Endothelial cell (in vitro differentiated cells): Measurements from ENCODE around the gene VPS39. TPM values are rescaled to one million over a fixed set of nuclear protein-coding genes. Genes with fewer than 3 reads are reported as not detected.

Source experiments
- DNase-seq: peaks from one replicate; pipeline ENCODE4 v3.0.0; 2021; ENCODE audit warnings: low spot score
- H3K27ac Mint-ChIP-seq: one replicate; pipeline ENCODE4 v1.8.0; 2021; ENCODE audit warnings: mixed read lengths, inconsistent platforms; ENCODE audit not compliant: unreplicated experiment
- H3K27me3 Mint-ChIP-seq: one replicate; pipeline ENCODE4 v1.8.0; 2021; ENCODE audit warnings: mild to moderate bottlenecking, moderate library complexity, mixed read lengths, inconsistent platforms; ENCODE audit not compliant: unreplicated experiment
- H3K36me3 Mint-ChIP-seq: one replicate; pipeline ENCODE4 v1.8.0; 2021; ENCODE audit warnings: mild to moderate bottlenecking, low read depth, mixed read lengths, inconsistent platforms; ENCODE audit not compliant: unreplicated experiment
- H3K4me1 Mint-ChIP-seq: one replicate; pipeline ENCODE4 v1.8.0; 2021; ENCODE audit warnings: mild to moderate bottlenecking, mixed read lengths, inconsistent platforms; ENCODE audit not compliant: unreplicated experiment
- H3K4me3 Mint-ChIP-seq: one replicate; pipeline ENCODE4 v1.8.0; 2021; ENCODE audit warnings: mild to moderate bottlenecking, mixed read lengths, inconsistent platforms; ENCODE audit not compliant: unreplicated experiment
- H3K9me3 Mint-ChIP-seq: one replicate; pipeline ENCODE4 v1.8.0; 2021; ENCODE audit warnings: mixed read lengths, inconsistent platforms; ENCODE audit not compliant: unreplicated experiment
- total RNA-seq: library from RNA; stranded (reverse); fragmentation: NEBNext Ultra II Directional; extraction: Animal tissue kit (Norgen Biotek cat#: 25700); gene quantifications from one replicate; pipeline ENCODE4 v1.2.1, GENCODE V29; 2021; ENCODE audit not compliant: unreplicated experiment
- TF ChIP-seq, protein P1 (sequence below): fragments of 200-600 bp; sonication (generic); IDR thresholded peaks from one replicate; pipeline ENCODE4 v1.5.0; 2021; ENCODE audit warnings: antibody characterized with exemption; ENCODE audit not compliant: unreplicated experiment

The VPS39 gene
- total RNA-seq, 1 donor from 2014 or later: 66.2 TPM

DNA sequence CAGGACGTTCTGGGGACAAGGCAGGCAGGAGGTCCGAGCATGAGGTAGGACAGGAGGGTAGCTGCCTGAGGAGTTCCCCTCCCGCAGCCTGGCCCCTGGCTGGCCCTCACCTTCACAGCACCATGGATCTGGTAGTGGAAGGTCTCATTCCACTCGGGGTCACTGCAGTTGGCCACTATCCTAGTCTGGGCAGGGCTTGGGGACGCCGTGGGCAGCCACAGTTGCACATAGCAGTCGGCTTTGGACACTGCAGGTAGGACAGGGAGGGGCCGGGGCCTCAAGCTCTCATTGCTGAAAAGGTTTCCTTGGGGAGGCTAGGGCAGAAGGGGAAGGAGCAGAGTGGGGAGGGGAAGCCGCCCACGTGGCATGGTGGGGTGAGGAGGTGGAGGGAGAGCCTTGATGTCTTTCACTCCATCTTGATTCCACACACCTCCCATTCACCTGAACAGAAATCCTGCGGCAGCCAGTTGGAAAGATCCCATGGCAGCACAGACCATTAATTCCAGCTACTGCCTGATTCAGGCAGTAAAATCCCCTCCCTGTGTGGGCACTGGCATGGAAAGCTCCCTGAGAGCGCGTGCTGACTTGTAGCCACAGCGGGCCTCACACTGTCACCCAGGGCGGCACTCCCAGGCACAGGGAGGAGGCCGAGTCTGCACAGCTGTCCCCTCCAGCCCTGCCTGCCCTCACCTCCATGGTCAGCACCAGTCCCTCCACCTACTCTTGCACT, 53.7 kb downstream of the VPS39 start:
- Mint-ChIP-seq H3K4me3 (no peak overlapping the region), H3K9me3 (no peaks in the 10 kb centered on the region), H3K36me3 (peaks cover 16% of the 10 kb centered on the region), H3K4me1 (peaks cover 9% of the 10 kb centered on the region), H3K27me3 (peaks cover 9% of the 10 kb centered on the region), H3K27ac (no peak overlapping the region)
- TF ChIP-seq, protein P1, sequence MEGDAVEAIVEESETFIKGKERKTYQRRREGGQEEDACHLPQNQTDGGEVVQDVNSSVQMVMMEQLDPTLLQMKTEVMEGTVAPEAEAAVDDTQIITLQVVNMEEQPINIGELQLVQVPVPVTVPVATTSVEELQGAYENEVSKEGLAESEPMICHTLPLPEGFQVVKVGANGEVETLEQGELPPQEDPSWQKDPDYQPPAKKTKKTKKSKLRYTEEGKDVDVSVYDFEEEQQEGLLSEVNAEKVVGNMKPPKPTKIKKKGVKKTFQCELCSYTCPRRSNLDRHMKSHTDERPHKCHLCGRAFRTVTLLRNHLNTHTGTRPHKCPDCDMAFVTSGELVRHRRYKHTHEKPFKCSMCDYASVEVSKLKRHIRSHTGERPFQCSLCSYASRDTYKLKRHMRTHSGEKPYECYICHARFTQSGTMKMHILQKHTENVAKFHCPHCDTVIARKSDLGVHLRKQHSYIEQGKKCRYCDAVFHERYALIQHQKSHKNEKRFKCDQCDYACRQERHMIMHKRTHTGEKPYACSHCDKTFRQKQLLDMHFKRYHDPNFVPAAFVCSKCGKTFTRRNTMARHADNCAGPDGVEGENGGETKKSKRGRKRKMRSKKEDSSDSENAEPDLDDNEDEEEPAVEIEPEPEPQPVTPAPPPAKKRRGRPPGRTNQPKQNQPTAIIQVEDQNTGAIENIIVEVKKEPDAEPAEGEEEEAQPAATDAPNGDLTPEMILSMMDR: no peak
- no peak for DNase-seq

GRCh38 chr15:42153874-42154211, 54.3 kb downstream of the VPS39 start:
- Mint-ChIP-seq H3K4me1 (peaks cover 7% of the 10 kb centered on the region), H3K4me3 (no peak overlapping the region), H3K27ac (no peak overlapping the region), H3K27me3 (peaks cover 6% of the 10 kb centered on the region), H3K36me3 (peaks cover 12% of the 10 kb centered on the region), H3K9me3 (no peaks in the 10 kb centered on the region)
- DNase-seq: no peak
- TF ChIP-seq, protein P1: no peak

DNA sequence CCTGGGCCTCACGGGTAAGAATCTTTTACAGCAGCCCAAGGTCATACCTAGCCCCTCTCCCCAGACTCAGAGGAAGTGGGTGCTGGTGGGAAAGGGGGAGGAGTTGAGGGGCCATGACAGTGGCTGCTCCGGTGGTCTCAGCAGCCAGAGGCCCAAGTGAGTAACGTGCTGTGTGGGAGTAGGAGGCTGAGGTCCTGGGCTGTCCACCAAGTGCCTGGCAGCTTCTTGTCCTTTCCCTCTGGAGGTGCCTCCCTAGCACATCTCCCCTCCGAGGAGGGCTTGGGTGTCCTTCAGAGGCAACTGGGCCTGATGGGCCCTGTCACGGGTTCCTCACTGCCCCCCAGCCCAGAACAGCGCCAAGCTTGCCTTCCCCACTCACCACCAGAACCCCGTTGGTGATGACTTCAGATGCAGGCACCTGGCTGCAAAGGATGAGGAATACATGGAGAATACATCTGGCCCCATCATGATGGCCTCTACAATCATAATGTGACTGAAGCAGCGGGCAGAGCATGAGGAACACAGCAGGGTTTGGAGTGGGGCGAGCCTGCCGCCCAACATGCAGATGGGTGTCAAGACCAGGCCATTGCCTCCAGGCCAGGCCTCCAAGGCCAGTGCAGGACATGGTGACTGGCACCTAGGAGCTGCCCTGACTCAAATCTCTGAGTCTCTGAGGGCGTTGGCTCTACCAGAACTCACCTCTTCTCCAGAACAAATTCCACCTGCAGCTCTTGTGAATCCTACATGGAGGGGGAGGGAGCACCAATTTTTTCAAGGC, 55.0 kb downstream of the VPS39 start:
- peaks cover 6% of the 10 kb centered on the region for H3K27me3 Mint-ChIP-seq
- no peak overlapping the region for H3K4me3 Mint-ChIP-seq
- peaks cover 3% of the 10 kb centered on the region for H3K4me1 Mint-ChIP-seq
- H3K9me3 Mint-ChIP-seq: no peaks in the 10 kb centered on the region
- no peak overlapping the region for H3K27ac Mint-ChIP-seq
- peaks cover 6% of the 10 kb centered on the region for H3K36me3 Mint-ChIP-seq
- TF ChIP-seq, protein P1: no peak
- no peak for DNase-seq

DNA sequence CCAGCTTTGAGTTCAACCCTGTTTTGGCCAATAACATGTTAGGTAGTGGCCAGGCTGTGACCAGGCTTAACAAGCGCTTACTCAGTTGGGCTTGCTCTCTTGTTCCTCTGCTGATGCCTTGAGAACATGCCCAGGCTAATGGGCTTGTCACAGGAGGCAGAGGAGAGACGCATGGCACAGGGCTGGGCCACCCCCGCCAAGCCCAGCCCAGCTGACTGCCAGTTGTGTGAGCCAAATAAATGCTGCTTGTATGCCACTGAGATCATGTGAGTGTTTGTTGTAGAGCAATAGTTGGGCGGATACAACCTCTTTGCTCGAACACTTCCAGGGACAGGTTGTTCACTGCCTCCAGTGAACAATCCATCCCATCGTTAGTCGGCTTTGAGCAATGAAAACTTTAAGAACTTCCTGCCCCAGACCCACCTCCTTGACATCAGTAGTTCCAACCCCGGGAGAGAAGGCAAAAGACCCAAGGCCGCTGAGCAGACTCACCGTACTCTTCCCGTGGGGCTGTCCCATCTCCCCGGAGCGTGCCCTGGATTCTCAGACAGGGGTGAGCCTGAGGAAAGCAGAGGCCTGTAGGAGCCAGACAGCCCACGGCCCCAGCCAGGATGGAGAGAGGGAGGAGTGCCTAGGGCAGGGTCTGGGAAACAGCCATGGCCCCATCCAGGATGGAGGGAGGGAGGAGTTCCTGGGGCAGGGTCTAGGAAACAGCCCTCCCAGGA, 55.7 kb downstream of the VPS39 start:
- Mint-ChIP-seq H3K27me3 (peaks cover 6% of the 10 kb centered on the region), H3K27ac (no peak overlapping the region), H3K4me3 (no peak overlapping the region), H3K4me1 (peaks cover 3% of the 10 kb centered on the region), H3K36me3 (peaks cover 6% of the 10 kb centered on the region), H3K9me3 (no peaks in the 10 kb centered on the region)
- TF ChIP-seq, protein P1: no peak
- no peak for DNase-seq
